Measurements from ENCODE around the gene FAM120C.

FAM120C gene

DNA sequence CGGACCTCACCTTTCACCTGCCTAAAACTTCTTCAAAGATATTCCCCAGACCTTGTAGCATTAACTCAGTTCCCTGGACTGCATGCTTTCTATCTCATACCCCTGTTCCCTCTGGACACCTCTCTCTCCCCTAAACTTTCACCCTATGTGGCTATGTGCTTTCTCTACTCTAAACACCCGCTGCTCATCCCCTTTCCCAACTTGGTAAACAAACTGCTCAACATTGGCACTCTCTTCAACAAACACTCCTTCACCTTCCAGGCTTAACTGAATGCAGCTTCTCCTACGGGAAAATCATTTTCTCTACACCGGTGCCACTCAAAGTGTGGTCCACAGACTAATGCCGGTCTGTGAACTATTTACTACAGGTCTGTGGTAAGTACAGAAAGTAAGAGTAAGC is 158.7 kb downstream of the FAM120C start:
- TF ChIP-seq SNAI2 (CRISPR knock-in tag; IDR thresholded peaks at IDR 0.05) (no peak), ISL1 (CRISPR knock-in tag; IDR thresholded peaks at IDR 0.05) (no peak), ARNTL (CRISPR knock-in tag; IDR thresholded peaks at IDR 0.05; ENCODE audit: borderline replicate concordance, low read depth) (no peak), ZFP3 (CRISPR knock-in tag; IDR thresholded peaks at IDR 0.05) (no peak), GLIS3 (CRISPR knock-in tag; IDR thresholded peaks at IDR 0.05) (no peak), RARB (CRISPR knock-in tag; IDR thresholded peaks at IDR 0.05) (no peak), ZFP30 (CRISPR knock-in tag; IDR thresholded peaks at IDR 0.05) (no peak), ZNF70 (CRISPR knock-in tag; IDR thresholded peaks at IDR 0.05) (no peak)
- TF ChIP-seq, protein P1, sequence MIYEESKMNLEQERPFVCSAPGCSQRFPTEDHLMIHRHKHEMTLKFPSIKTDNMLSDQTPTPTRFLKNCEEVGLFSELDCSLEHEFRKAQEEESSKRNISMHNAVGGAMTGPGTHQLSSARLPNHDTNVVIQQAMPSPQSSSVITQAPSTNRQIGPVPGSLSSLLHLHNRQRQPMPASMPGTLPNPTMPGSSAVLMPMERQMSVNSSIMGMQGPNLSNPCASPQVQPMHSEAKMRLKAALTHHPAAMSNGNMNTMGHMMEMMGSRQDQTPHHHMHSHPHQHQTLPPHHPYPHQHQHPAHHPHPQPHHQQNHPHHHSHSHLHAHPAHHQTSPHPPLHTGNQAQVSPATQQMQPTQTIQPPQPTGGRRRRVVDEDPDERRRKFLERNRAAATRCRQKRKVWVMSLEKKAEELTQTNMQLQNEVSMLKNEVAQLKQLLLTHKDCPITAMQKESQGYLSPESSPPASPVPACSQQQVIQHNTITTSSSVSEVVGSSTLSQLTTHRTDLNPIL (CRISPR knock-in tag; IDR thresholded peaks at IDR 0.05; ENCODE audit: low read depth) = no peak
- no peak for ATAC-seq
